Ecto neural progenitor cell (in vitro differentiated cells): ENCODE measurements around the gene SLC39A6.
"Not testable (repeated sequence)": the region's sequence is repeated elsewhere in the genome, so short reads cannot be mapped to it uniquely, and the experiment has no call there.

Experiments used
- DNase-seq: peaks from one replicate; pipeline ENCODE4 v3.0.0-alpha.2; 2018; ENCODE audit warnings: low spot score

SLC39A6 gene

GRCh38 chr18:36129300-36130038, at the start of gene SLC39A6, which contains the start of gene ELP2:
SLC39A6 (minus strand) TSS chr18:36129340; CDS start chr18:36127007, 2,333 bp downstream.
ELP2 (plus strand) TSS chr18:36129899; CDS start chr18:36129934, 35 bp downstream.
- peak; percentile 97 for DNase-seq

GRCh38 chr18:36177913-36178312, 48.8 kb upstream of the SLC39A6 start:
- DNase-seq = no peak

- no peak for DNase-seq
Measured at GRCh38 chr18:36176711-36177110, 47.6 kb upstream of the SLC39A6 start.

GRCh38 chr18:36176177-36176584, 47.0 kb upstream of the SLC39A6 start:
- no peak for DNase-seq

- no peak for DNase-seq
Measured at GRCh38 chr18:36175481-36175880, 46.3 kb upstream of the SLC39A6 start.

- no peak for DNase-seq
Measured at GRCh38 chr18:36169938-36170337, 40.8 kb upstream of the SLC39A6 start.

- DNase-seq = not testable (repeated sequence)
Measured at GRCh38 chr18:36168296-36168695, 39.2 kb upstream of the SLC39A6 start.

- no peak for DNase-seq
Measured at GRCh38 chr18:36167692-36168218, 38.6 kb upstream of the SLC39A6 start.

GRCh38 chr18:36162981-36163380, 33.8 kb upstream of the SLC39A6 start:
- no peak for DNase-seq

- no peak for DNase-seq
Measured at GRCh38 chr18:36160959-36161371, 31.8 kb upstream of the SLC39A6 start.

- no peak for DNase-seq
Measured at GRCh38 chr18:36158266-36158867, 29.2 kb upstream of the SLC39A6 start.

- no peak for DNase-seq
Measured at GRCh38 chr18:36157441-36157840, 28.3 kb upstream of the SLC39A6 start.

- DNase-seq = no peak
Measured at GRCh38 chr18:36155851-36156757, 27.0 kb upstream of the SLC39A6 start.

- no peak for DNase-seq
Measured at GRCh38 chr18:36153771-36154170, 24.6 kb upstream of the SLC39A6 start.

- DNase-seq = no peak
Measured at GRCh38 chr18:36153203-36153602, 24.1 kb upstream of the SLC39A6 start.

GRCh38 chr18:36152781-36153180, 23.6 kb upstream of the SLC39A6 start:
- no peak for DNase-seq

- no peak for DNase-seq
Measured at GRCh38 chr18:36149514-36150289, 20.6 kb upstream of the SLC39A6 start.

- DNase-seq = no peak
Measured at GRCh38 chr18:36143391-36143790, 14.3 kb upstream of the SLC39A6 start.

- no peak for DNase-seq
Measured at GRCh38 chr18:36142751-36143150, 13.6 kb upstream of the SLC39A6 start.

- no peak for DNase-seq
Measured at GRCh38 chr18:36141576-36141975, 12.4 kb upstream of the SLC39A6 start.

GRCh38 chr18:36139245-36139644, 10.1 kb upstream of the SLC39A6 start:
- DNase-seq = no peak
